Glutamatergic neuron (in vitro differentiated cells): ENCODE measurements around the gene RPS10. TPM values are rescaled to one million over a fixed set of nuclear protein-coding genes. Genes with fewer than 3 reads are reported as not detected.
A peak's percentile ranks its signal among the peaks of the same experiment; 100 is the strongest.

Source experiments
- DNase-seq: peaks from one replicate; pipeline ENCODE4 v3.0.0; 2022
- H3K27ac Mint-ChIP-seq: one replicate; pipeline ENCODE4 v1.8.0; 2020; ENCODE audit warnings: mild to moderate bottlenecking, mixed read lengths, inconsistent platforms; ENCODE audit not compliant: unreplicated experiment
- H3K27me3 Mint-ChIP-seq: one replicate; pipeline ENCODE4 v1.8.0; 2020; ENCODE audit warnings: mild to moderate bottlenecking, moderate library complexity, mixed read lengths, inconsistent platforms; ENCODE audit not compliant: unreplicated experiment
- H3K36me3 Mint-ChIP-seq: one replicate; pipeline ENCODE4 v1.8.0; 2020; ENCODE audit warnings: mild to moderate bottlenecking, mixed read lengths, inconsistent platforms; ENCODE audit not compliant: unreplicated experiment
- H3K4me1 Mint-ChIP-seq: one replicate; pipeline ENCODE4 v1.8.0; 2020; ENCODE audit warnings: mild to moderate bottlenecking, low read depth, mixed read lengths, inconsistent platforms; ENCODE audit not compliant: unreplicated experiment
- H3K4me3 Mint-ChIP-seq: one replicate; pipeline ENCODE4 v1.8.0; 2020; ENCODE audit warnings: mild to moderate bottlenecking, mixed read lengths, inconsistent platforms; ENCODE audit not compliant: unreplicated experiment
- H3K9me3 Mint-ChIP-seq: one replicate; pipeline ENCODE4 v1.8.0; 2020; ENCODE audit warnings: mild to moderate bottlenecking, moderate library complexity, mixed read lengths, inconsistent platforms; ENCODE audit not compliant: unreplicated experiment
- total RNA-seq: library from RNA; stranded (reverse); fragmentation: NEBNext Ultra II Directional; extraction: Animal tissue kit (Norgen Biotek cat#: 25700); gene quantifications from one replicate; pipeline ENCODE4 v1.2.1, GENCODE V29; 2021; ENCODE audit not compliant: unreplicated experiment
- TF ChIP-seq, protein P1 (sequence below): fragments of 200-600 bp; sonication (generic); IDR thresholded peaks from one replicate; pipeline ENCODE4 v1.5.0; 2021; ENCODE audit not compliant: partially characterized antibody, unreplicated experiment

RPS10 gene
- total RNA-seq, 1 donor from 2014 or later, result 643 TPM

DNA sequence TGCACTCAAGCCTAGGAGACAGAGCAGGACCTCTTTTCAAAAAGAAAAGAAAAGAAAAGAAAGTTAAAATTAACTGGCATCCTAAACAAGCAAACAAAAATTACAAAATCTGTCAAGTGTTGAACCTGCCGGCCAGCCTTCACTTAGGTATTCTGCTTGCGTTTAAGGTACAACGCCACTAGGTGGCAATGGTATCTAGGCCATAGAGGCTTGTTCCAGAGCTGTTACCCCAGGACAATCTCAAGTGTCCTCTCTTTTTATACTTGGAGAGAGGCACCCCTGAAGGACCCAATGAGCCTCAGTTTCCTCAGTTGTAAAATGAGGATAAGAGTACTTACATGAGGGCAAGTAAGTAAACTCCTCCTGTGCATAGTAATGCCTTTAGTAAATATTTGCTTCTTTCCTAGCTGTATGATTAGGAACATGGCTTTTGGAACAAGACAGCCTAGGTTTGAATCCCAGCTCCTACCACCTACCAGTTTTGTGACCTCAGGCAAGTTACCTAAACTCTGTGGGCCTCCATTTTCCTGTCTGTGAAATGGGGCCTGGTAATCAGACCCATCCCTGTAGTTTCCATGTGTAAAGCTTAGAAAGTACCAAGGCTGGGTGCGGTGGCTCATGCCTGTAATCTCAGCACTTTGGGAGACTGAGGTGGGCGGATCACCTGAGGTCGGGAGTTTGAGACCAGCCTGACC is 34.2 kb upstream of the RPS10 start:
- peaks cover 9% of the 10 kb centered on the region for H3K4me1 Mint-ChIP-seq
- H3K27me3 Mint-ChIP-seq, result peaks cover 6% of the 10 kb centered on the region
- no peak overlapping the region for H3K27ac Mint-ChIP-seq
- H3K36me3 Mint-ChIP-seq, result no peaks in the 10 kb centered on the region
- H3K9me3 Mint-ChIP-seq, result no peaks in the 10 kb centered on the region
- no peak overlapping the region for H3K4me3 Mint-ChIP-seq
- TF ChIP-seq, protein P1, sequence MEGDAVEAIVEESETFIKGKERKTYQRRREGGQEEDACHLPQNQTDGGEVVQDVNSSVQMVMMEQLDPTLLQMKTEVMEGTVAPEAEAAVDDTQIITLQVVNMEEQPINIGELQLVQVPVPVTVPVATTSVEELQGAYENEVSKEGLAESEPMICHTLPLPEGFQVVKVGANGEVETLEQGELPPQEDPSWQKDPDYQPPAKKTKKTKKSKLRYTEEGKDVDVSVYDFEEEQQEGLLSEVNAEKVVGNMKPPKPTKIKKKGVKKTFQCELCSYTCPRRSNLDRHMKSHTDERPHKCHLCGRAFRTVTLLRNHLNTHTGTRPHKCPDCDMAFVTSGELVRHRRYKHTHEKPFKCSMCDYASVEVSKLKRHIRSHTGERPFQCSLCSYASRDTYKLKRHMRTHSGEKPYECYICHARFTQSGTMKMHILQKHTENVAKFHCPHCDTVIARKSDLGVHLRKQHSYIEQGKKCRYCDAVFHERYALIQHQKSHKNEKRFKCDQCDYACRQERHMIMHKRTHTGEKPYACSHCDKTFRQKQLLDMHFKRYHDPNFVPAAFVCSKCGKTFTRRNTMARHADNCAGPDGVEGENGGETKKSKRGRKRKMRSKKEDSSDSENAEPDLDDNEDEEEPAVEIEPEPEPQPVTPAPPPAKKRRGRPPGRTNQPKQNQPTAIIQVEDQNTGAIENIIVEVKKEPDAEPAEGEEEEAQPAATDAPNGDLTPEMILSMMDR, result peak; percentile 71
- peak; percentile 43 for DNase-seq

DNA sequence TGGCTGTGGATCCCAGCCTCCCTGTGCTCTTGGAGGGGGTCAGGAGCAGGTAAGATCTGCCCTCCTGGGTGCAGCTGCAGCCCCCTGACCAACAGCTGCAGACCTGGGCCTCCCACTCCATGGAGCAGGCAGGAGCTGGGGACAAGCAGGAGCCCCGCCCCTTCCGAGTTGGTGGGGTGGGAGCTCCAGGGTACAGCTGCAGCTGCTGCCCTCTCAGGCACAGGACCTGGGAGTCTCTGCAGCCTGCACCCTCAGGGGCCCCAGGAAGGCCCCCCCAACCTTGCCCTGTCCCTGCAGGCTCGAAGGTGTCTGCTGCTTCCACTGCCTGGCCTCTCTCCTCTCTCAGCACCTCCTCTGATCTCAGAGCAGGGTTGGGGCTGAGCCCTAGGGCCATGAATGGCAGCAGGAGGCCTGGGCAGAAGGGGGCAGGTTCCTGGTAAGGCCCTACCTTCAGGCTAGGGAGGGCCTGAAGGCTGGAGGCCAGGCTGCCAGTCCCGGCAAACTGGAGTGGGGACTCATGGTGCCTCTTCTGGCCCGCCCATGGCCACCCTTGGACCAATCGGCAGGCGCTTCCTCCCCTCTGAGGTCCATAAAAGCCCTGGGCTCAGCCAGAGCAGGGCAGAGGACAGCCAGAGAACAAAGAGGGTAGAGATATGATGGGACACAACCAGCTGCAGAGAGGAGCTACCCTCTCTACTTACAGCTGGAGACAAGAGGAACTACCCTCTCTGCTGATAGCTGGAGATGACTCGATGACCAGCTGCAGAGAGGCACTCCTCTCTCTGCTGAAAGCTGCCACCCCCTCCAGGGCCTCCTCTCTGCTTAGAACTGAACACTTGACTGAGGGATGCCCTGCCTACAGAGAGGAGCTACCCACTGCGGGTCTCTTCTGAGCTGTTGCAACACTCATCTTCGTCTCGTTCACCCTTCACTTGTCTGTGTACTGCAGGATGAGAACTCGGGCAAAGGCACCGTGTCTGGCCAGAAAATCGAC is 32.2 kb upstream of the RPS10 start:
- no peak for DNase-seq
- Mint-ChIP-seq H3K27me3 (no peaks in the 10 kb centered on the region), H3K4me1 (peaks cover 5% of the 10 kb centered on the region), H3K4me3 (no peak overlapping the region), H3K27ac (no peak overlapping the region), H3K36me3 (no peaks in the 10 kb centered on the region), H3K9me3 (no peaks in the 10 kb centered on the region)
- TF ChIP-seq, protein P1, result no peak

DNA sequence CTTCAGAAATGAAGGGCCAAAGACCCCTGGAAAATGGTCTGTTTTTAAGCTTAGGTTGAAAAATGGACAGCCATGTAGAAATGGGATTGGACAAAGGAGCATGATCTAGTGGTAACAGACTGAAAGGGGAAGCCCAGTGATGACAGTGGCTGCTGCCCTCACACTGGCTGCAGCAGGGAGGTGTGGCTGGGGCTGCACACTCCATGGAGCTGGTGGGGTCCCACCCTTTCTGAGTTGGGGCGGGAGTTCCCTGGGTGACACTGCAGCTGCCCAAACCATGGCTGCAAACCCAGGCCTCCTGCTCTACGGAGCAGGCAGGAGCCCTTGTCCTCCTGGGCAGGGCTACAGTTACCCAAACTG is 31.5 kb upstream of the RPS10 start:
- H3K4me1 Mint-ChIP-seq, result peaks cover 2% of the 10 kb centered on the region
- H3K27me3 Mint-ChIP-seq, result no peaks in the 10 kb centered on the region
- TF ChIP-seq, protein P1, result no peak
- DNase-seq, result no peak
- no peaks in the 10 kb centered on the region for H3K36me3 Mint-ChIP-seq
- no peaks in the 10 kb centered on the region for H3K9me3 Mint-ChIP-seq
- H3K4me3 Mint-ChIP-seq, result no peak overlapping the region
- no peak overlapping the region for H3K27ac Mint-ChIP-seq

DNA sequence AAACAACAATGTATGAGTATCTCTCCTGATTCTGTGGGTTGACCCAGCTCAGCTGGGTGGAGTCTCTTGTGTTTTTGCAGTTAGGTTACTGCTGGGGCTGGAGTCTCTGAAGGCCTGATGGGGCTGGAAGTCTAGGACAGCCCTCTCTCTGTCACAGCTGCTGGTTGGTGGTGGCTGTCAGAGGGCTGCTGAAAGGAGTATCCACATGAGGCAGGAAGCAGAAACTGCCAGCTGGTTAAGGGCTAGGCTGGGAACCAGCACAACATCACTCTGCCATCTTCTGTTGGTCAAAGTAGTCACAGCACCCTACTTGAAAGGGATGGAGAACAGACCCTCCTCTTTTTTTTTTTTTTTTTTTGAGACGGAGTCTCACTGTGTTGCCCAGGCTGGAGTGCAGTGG is 30.0 kb upstream of the RPS10 start:
- TF ChIP-seq, protein P1, result no peak
- Mint-ChIP-seq H3K27me3 (no peaks in the 10 kb centered on the region), H3K4me3 (no peak overlapping the region), H3K27ac (no peak overlapping the region), H3K36me3 (no peaks in the 10 kb centered on the region), H3K4me1 (peaks cover 2% of the 10 kb centered on the region), H3K9me3 (no peaks in the 10 kb centered on the region)
- DNase-seq, result no peak

DNA sequence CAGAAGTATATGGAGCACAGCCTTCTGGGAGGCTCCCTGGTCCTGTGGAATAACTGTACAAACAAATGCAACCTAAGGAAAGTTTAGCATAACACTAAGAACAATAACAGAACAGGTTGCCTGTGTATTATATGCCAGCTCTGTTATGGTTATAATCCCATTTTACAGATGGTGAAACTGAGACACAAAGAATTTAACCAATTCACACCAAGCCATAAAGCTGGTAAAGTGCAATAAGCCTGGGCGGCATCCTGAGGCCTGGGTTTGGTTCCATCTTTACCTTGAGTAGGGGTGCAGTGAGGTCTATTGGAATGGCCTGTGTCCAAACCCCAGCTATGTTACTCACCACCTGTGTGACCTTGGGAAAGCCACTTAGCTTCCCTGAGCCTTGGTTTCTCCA is 25.3 kb upstream of the RPS10 start:
- Mint-ChIP-seq H3K36me3 (no peaks in the 10 kb centered on the region), H3K4me3 (no peak overlapping the region), H3K4me1 (peaks cover 5% of the 10 kb centered on the region), H3K27me3 (no peaks in the 10 kb centered on the region), H3K9me3 (no peaks in the 10 kb centered on the region), H3K27ac (no peak overlapping the region)
- TF ChIP-seq, protein P1, result no peak
- no peak for DNase-seq
